Muscle layer of duodenum (tissue), 2 donors: ENCODE measurements around the gene CD40.

Experiments used
- H3K27ac ChIP-seq: one replicate; pipeline ENCODE4 v1.7.0; 2013; ENCODE audit warnings: mild to moderate bottlenecking, low read length
- H3K27me3 ChIP-seq: one replicate; pipeline ENCODE4 v1.7.0; 2013; ENCODE audit warnings: low read depth, mild to moderate bottlenecking, control low read depth, low read length
- H3K36me3 ChIP-seq, 2 donors: one replicate each; pipeline ENCODE4 v1.7.0; 2013; ENCODE audit warnings: low read length in 2 of 2, control low read depth in 1 of 2, mild to moderate bottlenecking in 1 of 2; ENCODE audit not compliant: insufficient read depth in 2 of 2, control insufficient read depth in 1 of 2
- H3K4me1 ChIP-seq, 2 donors: one replicate each; pipeline ENCODE4 v1.7.0; 2013; ENCODE audit warnings: low read length in 2 of 2, mild to moderate bottlenecking in 2 of 2, control low read depth in 1 of 2, moderate library complexity in 1 of 2; ENCODE audit not compliant: insufficient read depth in 2 of 2, control insufficient read depth in 1 of 2
- H3K4me3 ChIP-seq, 2 donors: one replicate each; pipeline ENCODE4 v1.7.0; 2013; ENCODE audit warnings: low read length in 2 of 2, low read depth in 1 of 2, mild to moderate bottlenecking in 1 of 2
- H3K9me3 ChIP-seq, 2 donors: one replicate each; pipeline ENCODE4 v1.7.0; 2013; ENCODE audit warnings: low read length in 2 of 2, control low read depth in 1 of 2, mild to moderate bottlenecking in 1 of 2; ENCODE audit not compliant: control insufficient read depth in 1 of 2
- donor health status: healthy.

CD40 gene

GRCh38 chr20:46154305-46154704, 36.2 kb downstream of the CD40 start:
- Histone ChIP-seq H3K4me3 (no peak overlapping the region), H3K27me3 (no peaks in the 10 kb centered on the region), H3K9me3 (no peaks in the 10 kb centered on the region), H3K4me1 (no peaks in the 10 kb centered on the region), H3K36me3 (no peaks in the 10 kb centered on the region), H3K27ac (no peak overlapping the region)

- no peaks in the 10 kb centered on the region for H3K9me3 ChIP-seq
- no peaks in the 10 kb centered on the region for H3K27me3 ChIP-seq
- no peaks in the 10 kb centered on the region for H3K36me3 ChIP-seq
- H3K27ac ChIP-seq: no peak overlapping the region
- H3K4me1 ChIP-seq: no peaks in the 10 kb centered on the region
- no peak overlapping the region for H3K4me3 ChIP-seq
Observed at GRCh38 chr20:46154796-46155195, 36.7 kb downstream of the CD40 start.

GRCh38 chr20:46156065-46156464, 38.0 kb downstream of the CD40 start:
- H3K27me3 ChIP-seq: no peaks in the 10 kb centered on the region

GRCh38 chr20:46157076-46157592, 39.0 kb downstream of the CD40 start:
- Histone ChIP-seq H3K27me3 (no peaks in the 10 kb centered on the region), H3K36me3 (no peaks in the 10 kb centered on the region), H3K4me3 (no peak overlapping the region), H3K27ac (no peak overlapping the region), H3K9me3 (no peaks in the 10 kb centered on the region), H3K4me1 (no peaks in the 10 kb centered on the region)

More at GRCh38 chr20:46156065-46156464, 38.0 kb downstream of the CD40 start:
- Histone ChIP-seq H3K4me3 (no peak overlapping the region), H3K27ac (no peak overlapping the region), H3K9me3 (no peaks in the 10 kb centered on the region), H3K4me1 (no peaks in the 10 kb centered on the region), H3K36me3 (no peaks in the 10 kb centered on the region)

GRCh38 chr20:46157625-46158024, 39.5 kb downstream of the CD40 start:
- H3K9me3 ChIP-seq: no peaks in the 10 kb centered on the region
- no peaks in the 10 kb centered on the region for H3K27me3 ChIP-seq
- no peak overlapping the region for H3K4me3 ChIP-seq
- no peak overlapping the region for H3K27ac ChIP-seq
- no peaks in the 10 kb centered on the region for H3K4me1 ChIP-seq
- H3K36me3 ChIP-seq: no peaks in the 10 kb centered on the region

GRCh38 chr20:46158476-46158987, 40.4 kb downstream of the CD40 start:
- no peaks in the 10 kb centered on the region for H3K4me1 ChIP-seq
- no peaks in the 10 kb centered on the region for H3K9me3 ChIP-seq
- no peak overlapping the region for H3K4me3 ChIP-seq
- no peaks in the 10 kb centered on the region for H3K27me3 ChIP-seq
- no peak overlapping the region for H3K27ac ChIP-seq
- no peaks in the 10 kb centered on the region for H3K36me3 ChIP-seq

- Histone ChIP-seq H3K36me3 (no peaks in the 10 kb centered on the region), H3K4me1 (no peaks in the 10 kb centered on the region), H3K27me3 (no peaks in the 10 kb centered on the region), H3K4me3 (no peak overlapping the region), H3K27ac (no peak overlapping the region), H3K9me3 (no peaks in the 10 kb centered on the region)
Observed at GRCh38 chr20:46159101-46159897, 41.2 kb downstream of the CD40 start.

GRCh38 chr20:46160661-46161060, 42.5 kb downstream of the CD40 start:
- no peak overlapping the region for H3K4me3 ChIP-seq
- H3K27me3 ChIP-seq: no peaks in the 10 kb centered on the region
- H3K27ac ChIP-seq: no peak overlapping the region
- no peaks in the 10 kb centered on the region for H3K36me3 ChIP-seq
- H3K4me1 ChIP-seq: no peaks in the 10 kb centered on the region
- no peaks in the 10 kb centered on the region for H3K9me3 ChIP-seq

- H3K27me3 ChIP-seq: no peaks in the 10 kb centered on the region
- no peaks in the 10 kb centered on the region for H3K36me3 ChIP-seq
- no peak overlapping the region for H3K27ac ChIP-seq
- H3K4me1 ChIP-seq: no peaks in the 10 kb centered on the region
- H3K4me3 ChIP-seq: no peak overlapping the region
- peaks cover 0 to under 1% of the 10 kb centered on the region in 2 donors for H3K9me3 ChIP-seq
Observed at GRCh38 chr20:46161921-46162320, 43.8 kb downstream of the CD40 start.

GRCh38 chr20:46164254-46164653, 46.1 kb downstream of the CD40 start:
- no peaks in the 10 kb centered on the region for H3K27me3 ChIP-seq
- H3K27ac ChIP-seq: no peak overlapping the region
- no peak overlapping the region for H3K4me3 ChIP-seq
- H3K9me3 ChIP-seq: peaks cover 0 to 4% of the 10 kb centered on the region in 2 donors
- no peaks in the 10 kb centered on the region for H3K4me1 ChIP-seq
- H3K36me3 ChIP-seq: no peaks in the 10 kb centered on the region

GRCh38 chr20:46167080-46167479, 49.0 kb downstream of the CD40 start:
- Histone ChIP-seq H3K9me3 (peaks cover 0 to 4% of the 10 kb centered on the region in 2 donors), H3K27me3 (peaks cover 7% of the 10 kb centered on the region), H3K36me3 (no peaks in the 10 kb centered on the region), H3K4me1 (no peaks in the 10 kb centered on the region), H3K27ac (no peak overlapping the region), H3K4me3 (no peak overlapping the region)
